ENCODE measurements around the gene SMPD3. TPM values are rescaled to one million over a fixed set of nuclear protein-coding genes. Genes with fewer than 3 reads are reported as not detected.

The SMPD3 gene
- total RNA-seq, 1 donor from 2014 or later = 0.09 TPM

- Mint-ChIP-seq H3K36me3 (ENCODE audit: low read depth) (peaks cover 55% of the 10 kb centered on the region), H3K4me3 (no peak overlapping the region), H3K4me1 (peaks cover 31% of the 10 kb centered on the region), H3K9me3 (no peaks in the 10 kb centered on the region), H3K27me3 (peaks cover 2% of the 10 kb centered on the region), H3K27ac (no peak overlapping the region)
- no peak for DNase-seq
- intact Hi-C loops (cut with micrococcal nuclease) = no loop called here
These were observed 89.4 kb downstream of the SMPD3 start for GRCh38 chr16:68358951-68359350.

- no peak for DNase-seq
- Mint-ChIP-seq H3K27me3 (peaks cover 2% of the 10 kb centered on the region), H3K9me3 (no peaks in the 10 kb centered on the region), H3K4me3 (no peak overlapping the region), H3K27ac (no peak overlapping the region), H3K36me3 (ENCODE audit: low read depth) (peaks cover 64% of the 10 kb centered on the region), H3K4me1 (peaks cover 30% of the 10 kb centered on the region)
- intact Hi-C loops (cut with micrococcal nuclease) = no loop called here
These were observed 90.4 kb downstream of the SMPD3 start for GRCh38 chr16:68357923-68358322.

- intact Hi-C loops (cut with micrococcal nuclease) = no loop called here
- no peak overlapping the region for H3K27ac Mint-ChIP-seq
- no peak for DNase-seq
- H3K4me1 Mint-ChIP-seq = peaks cover 30% of the 10 kb centered on the region
- H3K9me3 Mint-ChIP-seq = no peaks in the 10 kb centered on the region
- H3K27me3 Mint-ChIP-seq = peaks cover 2% of the 10 kb centered on the region
- peaks cover 68% of the 10 kb centered on the region for H3K36me3 Mint-ChIP-seq (ENCODE audit: low read depth)
- H3K4me3 Mint-ChIP-seq = peak overlapping the region; percentile 19
These were observed 90.8 kb downstream of the SMPD3 start for GRCh38 chr16:68357521-68357922.

GRCh38 chr16:68356919-68357286, 91.4 kb downstream of the SMPD3 start:
- H3K36me3 Mint-ChIP-seq (ENCODE audit: low read depth) = peaks cover 72% of the 10 kb centered on the region

GRCh38 chr16:68356249-68356918, 91.9 kb downstream of the SMPD3 start:
- Mint-ChIP-seq H3K9me3 (no peaks in the 10 kb centered on the region), H3K27me3 (peaks cover 2% of the 10 kb centered on the region), H3K36me3 (ENCODE audit: low read depth) (peaks cover 77% of the 10 kb centered on the region), H3K27ac (peak overlapping the region; percentile 20), H3K4me1 (peaks cover 30% of the 10 kb centered on the region), H3K4me3 (peak overlapping the region; percentile 75)
- DNase-seq = peak; percentile 94
- intact Hi-C loops (cut with micrococcal nuclease) = no loop called here

More at GRCh38 chr16:68356919-68357286, 91.4 kb downstream of the SMPD3 start:
- Mint-ChIP-seq H3K4me1 (peaks cover 30% of the 10 kb centered on the region), H3K9me3 (no peaks in the 10 kb centered on the region), H3K4me3 (peak overlapping the region; percentile 75), H3K27ac (no peak overlapping the region), H3K27me3 (peaks cover 2% of the 10 kb centered on the region)
- DNase-seq = no peak
- intact Hi-C loops (cut with micrococcal nuclease) = no loop called here

- Mint-ChIP-seq H3K9me3 (no peaks in the 10 kb centered on the region), H3K4me3 (peak overlapping the region; percentile 75), H3K4me1 (peaks cover 30% of the 10 kb centered on the region), H3K27ac (no peak overlapping the region), H3K36me3 (ENCODE audit: low read depth) (peaks cover 79% of the 10 kb centered on the region), H3K27me3 (peaks cover 2% of the 10 kb centered on the region)
- intact Hi-C loops (cut with micrococcal nuclease) = no loop called here
- DNase-seq = no peak
These were observed 92.7 kb downstream of the SMPD3 start for GRCh38 chr16:68355447-68356248.

- intact Hi-C loops (cut with micrococcal nuclease) = no loop called here
- DNase-seq = no peak
- no peak overlapping the region for H3K4me3 Mint-ChIP-seq
- peaks cover 2% of the 10 kb centered on the region for H3K27me3 Mint-ChIP-seq
- H3K9me3 Mint-ChIP-seq = no peaks in the 10 kb centered on the region
- no peak overlapping the region for H3K27ac Mint-ChIP-seq
- H3K4me1 Mint-ChIP-seq = peaks cover 30% of the 10 kb centered on the region
- H3K36me3 Mint-ChIP-seq (ENCODE audit: low read depth) = peaks cover 81% of the 10 kb centered on the region
These were observed 93.5 kb downstream of the SMPD3 start for GRCh38 chr16:68354816-68355215.

- no peak overlapping the region for H3K27ac Mint-ChIP-seq
- no peak overlapping the region for H3K4me3 Mint-ChIP-seq
- peaks cover 30% of the 10 kb centered on the region for H3K4me1 Mint-ChIP-seq
- H3K36me3 Mint-ChIP-seq (ENCODE audit: low read depth) = peaks cover 86% of the 10 kb centered on the region
- H3K27me3 Mint-ChIP-seq = peaks cover 2% of the 10 kb centered on the region
- DNase-seq = no peak
- H3K9me3 Mint-ChIP-seq = no peaks in the 10 kb centered on the region
- intact Hi-C loops (cut with micrococcal nuclease) = no loop called here
These were observed 94.9 kb downstream of the SMPD3 start for GRCh38 chr16:68353366-68353765.

GRCh38 chr16:68351991-68352431, 96.3 kb downstream of the SMPD3 start:
- peaks cover 25% of the 10 kb centered on the region for H3K4me1 Mint-ChIP-seq

GRCh38 chr16:68351463-68351862, 96.8 kb downstream of the SMPD3 start:
- intact Hi-C loops (cut with micrococcal nuclease) = no loop called here
- Mint-ChIP-seq H3K9me3 (no peaks in the 10 kb centered on the region), H3K27me3 (peaks cover 2% of the 10 kb centered on the region), H3K36me3 (ENCODE audit: low read depth) (peaks cover 87% of the 10 kb centered on the region), H3K4me1 (peaks cover 19% of the 10 kb centered on the region), H3K4me3 (no peak overlapping the region), H3K27ac (no peak overlapping the region)
- no peak for DNase-seq

More at GRCh38 chr16:68351991-68352431, 96.3 kb downstream of the SMPD3 start:
- Mint-ChIP-seq H3K36me3 (ENCODE audit: low read depth) (peaks cover 86% of the 10 kb centered on the region), H3K9me3 (no peaks in the 10 kb centered on the region), H3K27me3 (peaks cover 2% of the 10 kb centered on the region), H3K4me3 (no peak overlapping the region), H3K27ac (no peak overlapping the region)
- DNase-seq = no peak
- intact Hi-C loops (cut with micrococcal nuclease) = no loop called here

GRCh38 chr16:68350813-68351350, 97.4 kb downstream of the SMPD3 start:
- Mint-ChIP-seq H3K4me1 (peaks cover 14% of the 10 kb centered on the region), H3K27me3 (peaks cover 2% of the 10 kb centered on the region), H3K27ac (no peak overlapping the region), H3K4me3 (no peak overlapping the region), H3K9me3 (no peaks in the 10 kb centered on the region), H3K36me3 (ENCODE audit: low read depth) (peaks cover 84% of the 10 kb centered on the region)
- DNase-seq = no peak
- intact Hi-C loops (cut with micrococcal nuclease) = no loop called here

- intact Hi-C loops (cut with micrococcal nuclease) = no loop called here
- peaks cover 4% of the 10 kb centered on the region for H3K4me1 Mint-ChIP-seq
- H3K27me3 Mint-ChIP-seq = peaks cover 2% of the 10 kb centered on the region
- H3K9me3 Mint-ChIP-seq = no peaks in the 10 kb centered on the region
- H3K36me3 Mint-ChIP-seq (ENCODE audit: low read depth) = peaks cover 78% of the 10 kb centered on the region
- no peak overlapping the region for H3K27ac Mint-ChIP-seq
- no peak for DNase-seq
- no peak overlapping the region for H3K4me3 Mint-ChIP-seq
These were observed 98.4 kb downstream of the SMPD3 start for GRCh38 chr16:68349838-68350410.

- Mint-ChIP-seq H3K4me1 (no peaks in the 10 kb centered on the region), H3K27ac (no peak overlapping the region), H3K36me3 (ENCODE audit: low read depth) (peaks cover 70% of the 10 kb centered on the region), H3K4me3 (no peak overlapping the region), H3K27me3 (no peaks in the 10 kb centered on the region), H3K9me3 (no peaks in the 10 kb centered on the region)
- no peak for DNase-seq
- intact Hi-C loops (cut with micrococcal nuclease) = no loop called here
These were observed 99.5 kb downstream of the SMPD3 start for GRCh38 chr16:68348639-68349445.

All from activated CD4-positive, alpha-beta T cell treated with anti-CD3 and anti-CD28 coated beads, Interleukin-2, amount 10 ng/mL, durations not matched to agents 24 days and 14 days (primary cell).